GM21367 (cell line): ENCODE results near the gene DENND1C.
"Not testable (repeated sequence)": the region's sequence is repeated elsewhere in the genome, so short reads cannot be mapped to it uniquely, and the experiment has no call there.

Source experiments
- ATAC-seq: cut with Tn5 transposase; IDR thresholded peaks from one replicate; pipeline ENCODE4 v1.9.1; 2021; ENCODE audit not compliant: unreplicated experiment

DENND1C gene

DNA sequence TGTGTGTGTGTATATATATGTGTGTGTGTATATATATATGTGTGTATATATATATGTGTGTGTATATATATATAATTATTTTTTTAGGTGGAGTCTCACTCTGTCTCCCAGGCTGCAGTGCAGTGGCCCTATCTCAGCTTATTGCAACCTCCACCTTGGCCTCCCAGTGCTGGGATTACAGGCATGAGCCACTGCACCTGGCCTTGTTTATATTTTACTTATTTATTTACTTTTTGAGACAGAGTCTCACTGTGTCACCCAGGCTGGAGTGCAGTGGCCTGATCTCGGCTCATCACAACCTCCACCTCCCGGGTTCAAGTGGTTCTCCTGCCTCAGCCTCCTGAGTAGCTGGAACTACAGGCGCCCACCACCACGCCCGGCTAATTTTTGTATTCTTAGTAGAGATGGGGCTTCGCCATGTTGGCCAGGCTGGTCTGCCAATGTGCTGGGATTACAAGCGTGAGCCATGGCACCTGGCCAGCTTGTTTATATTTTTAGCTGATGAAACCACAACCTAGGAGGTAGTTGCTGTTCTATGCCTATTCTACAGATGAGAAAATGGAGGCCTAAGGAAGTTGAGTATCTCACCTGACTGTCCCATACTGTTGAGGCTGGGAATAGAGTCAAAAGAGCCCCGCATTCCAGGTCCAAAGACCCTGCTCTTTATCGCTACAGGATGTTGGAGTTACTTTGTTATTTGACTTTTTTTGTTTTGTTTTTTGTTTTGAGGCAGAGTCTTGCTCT is 26.6 kb upstream of the DENND1C start:
- ATAC-seq, result not testable (repeated sequence)

DNA sequence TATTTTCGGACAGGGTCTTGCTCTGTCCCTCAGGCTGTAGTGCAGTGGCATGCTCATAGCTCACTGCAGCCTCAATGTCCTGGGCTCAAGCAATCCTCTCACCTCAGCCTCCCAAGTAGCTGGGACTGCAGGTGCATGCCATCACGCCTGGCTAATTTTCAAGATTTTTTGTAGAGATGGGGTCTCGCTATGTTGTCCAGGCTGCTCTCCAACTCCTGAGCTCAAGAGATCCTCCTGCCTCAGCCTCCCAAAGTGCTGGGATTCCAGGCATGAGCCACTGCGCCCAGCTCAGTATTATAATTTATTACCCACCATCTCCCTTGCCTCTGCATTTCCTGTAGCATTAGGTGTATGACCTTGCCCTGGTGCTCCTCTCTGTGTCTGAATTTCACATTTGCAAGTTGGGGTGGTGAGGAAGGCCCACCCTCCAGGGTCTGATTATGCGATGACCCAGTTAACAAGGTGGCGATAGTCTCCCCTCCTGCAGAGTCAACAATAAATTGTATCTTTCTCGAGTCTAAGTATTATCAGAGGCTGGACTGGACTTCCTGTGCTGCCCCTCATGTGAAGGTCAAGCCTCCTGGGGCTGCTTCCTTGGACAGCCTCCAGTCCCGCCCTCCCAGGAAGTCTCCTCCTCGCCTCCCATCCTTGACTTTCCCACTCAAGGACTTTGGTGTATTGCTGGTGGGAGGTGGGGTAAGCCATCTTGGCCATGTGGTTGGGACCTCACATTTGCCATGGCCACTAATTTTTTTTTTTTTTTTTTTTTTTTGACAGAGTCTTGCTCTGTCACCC is 22.0 kb upstream of the DENND1C start:
- no peak for ATAC-seq

DNA sequence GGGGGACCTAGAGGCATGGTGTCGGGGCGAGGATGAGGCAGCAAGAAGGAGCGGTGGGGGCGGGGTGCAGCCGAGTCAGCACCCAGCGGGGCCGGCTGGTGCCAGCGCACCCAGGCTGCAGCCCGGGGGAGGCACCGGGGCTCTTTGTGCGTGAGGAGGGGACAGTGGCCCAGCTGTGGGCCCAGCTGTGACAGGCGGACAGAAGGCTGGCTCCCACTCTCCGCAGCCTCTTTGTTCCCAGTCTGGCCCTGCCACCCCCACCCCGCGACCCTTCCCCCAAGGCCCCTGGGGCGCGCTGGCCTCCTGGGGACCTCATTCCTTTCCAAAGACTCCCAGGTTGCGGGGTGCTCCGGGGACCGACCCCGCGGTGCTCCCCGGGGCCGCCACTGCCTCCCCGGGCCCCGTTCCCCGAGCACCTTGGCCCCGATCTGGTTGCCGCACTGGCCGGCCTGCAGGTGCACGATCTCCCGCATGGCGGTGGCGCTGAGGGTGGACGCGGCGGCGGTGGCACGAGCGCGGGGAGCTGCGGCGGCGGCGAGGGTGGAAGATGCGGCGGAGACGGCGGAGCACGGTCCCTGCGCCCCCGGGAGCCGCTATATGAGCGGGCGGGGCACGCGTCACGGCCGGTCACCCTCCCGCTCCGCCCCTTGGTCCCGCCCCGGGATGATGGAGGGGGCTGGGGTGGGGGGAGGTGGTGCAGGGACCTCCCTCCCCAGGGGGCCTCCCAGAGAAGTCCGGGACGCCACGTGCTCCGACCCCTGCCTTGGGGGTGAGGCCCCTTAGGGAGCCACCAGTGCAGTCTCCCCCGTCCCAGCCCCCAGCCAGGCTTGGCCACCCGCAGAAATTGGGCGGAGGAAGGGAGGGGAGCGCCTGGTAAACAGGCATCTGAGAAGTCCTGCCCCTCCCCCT is 20.4 kb upstream of the DENND1C start, which contains the start of gene TUBB4A:
TSS of gene TUBB4A (minus strand) at position 570 of the 909 bp plus-strand sequence. CDS start at position 473, 97 bp downstream.
- no peak for ATAC-seq

DNA sequence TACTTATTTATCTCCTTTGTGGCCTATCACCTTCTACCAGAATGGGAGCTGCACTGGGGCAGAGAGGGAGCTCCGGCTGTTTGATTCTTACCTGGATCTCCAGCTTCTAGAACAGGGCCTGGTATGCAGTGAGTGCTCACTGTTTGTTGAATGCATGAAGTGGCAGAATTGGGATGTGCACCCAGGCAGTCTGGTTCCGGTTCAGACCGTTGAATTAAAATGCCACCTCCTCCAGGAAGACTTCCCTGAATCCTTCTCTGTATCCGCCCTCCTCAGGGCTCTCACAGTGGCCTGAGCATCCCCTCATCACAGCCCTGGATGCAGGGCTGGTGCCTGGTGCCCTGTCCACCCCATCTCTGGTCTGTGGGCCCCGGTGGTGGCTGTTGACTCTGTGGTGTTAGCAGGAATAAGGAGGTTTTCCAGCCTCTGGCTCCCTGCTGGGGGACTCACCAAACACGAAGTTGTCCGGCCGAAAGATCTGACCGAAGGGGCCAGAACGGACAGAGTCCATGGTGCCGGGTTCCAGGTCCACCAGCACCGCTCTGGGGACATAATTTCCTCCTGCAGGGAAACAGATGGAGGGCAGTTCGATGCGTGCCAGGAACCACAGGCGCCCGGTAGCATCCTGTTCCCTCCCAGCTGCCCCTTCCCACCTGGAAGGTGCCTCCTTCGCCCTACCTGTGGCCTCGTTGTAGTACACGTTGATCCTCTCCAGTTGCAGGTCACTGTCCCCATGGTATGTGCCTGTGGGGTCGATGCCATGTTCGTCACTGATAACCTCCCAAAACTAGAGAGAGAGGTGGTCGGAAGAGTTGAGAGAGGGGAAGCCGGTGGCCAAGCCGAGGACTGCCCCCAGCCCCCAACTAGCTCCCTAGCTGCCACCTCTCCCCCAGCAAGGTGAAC is 19.5 kb upstream of the DENND1C start:
- ATAC-seq, result no peak

DNA sequence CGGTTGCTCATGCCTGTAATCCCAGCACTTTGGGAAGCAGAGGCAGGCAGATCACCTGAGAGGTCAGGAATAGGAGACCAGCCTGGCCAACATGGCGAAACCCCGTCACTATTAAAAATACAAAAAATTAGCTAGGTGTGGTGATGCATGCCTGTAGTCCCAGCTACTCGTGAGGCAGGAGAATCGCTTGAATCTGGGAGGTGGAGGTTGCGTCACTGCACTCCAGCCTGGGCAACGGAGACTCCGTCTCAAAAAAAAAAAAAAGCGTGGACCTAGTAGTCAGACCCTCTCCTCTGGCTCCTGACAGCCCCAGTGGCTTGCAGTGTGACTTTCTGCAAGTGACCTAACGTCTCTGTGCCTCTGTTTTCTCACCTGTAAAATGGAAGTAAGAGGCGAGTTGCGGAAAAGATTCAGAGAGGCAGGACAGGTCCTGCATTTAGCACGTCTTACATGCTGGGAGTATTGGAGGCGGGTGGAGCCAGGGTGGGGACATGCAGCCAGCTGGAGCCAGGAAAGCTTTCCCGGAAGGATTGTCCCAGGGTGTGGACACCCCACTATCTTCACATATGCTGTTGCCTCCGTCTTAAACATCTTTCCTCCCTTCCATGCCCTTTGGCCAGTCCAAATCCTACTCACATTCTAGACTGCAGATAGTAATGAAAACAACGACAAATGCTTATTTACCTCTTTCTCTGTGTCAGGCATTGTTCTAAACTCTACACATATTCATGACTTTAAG is 17.6 kb upstream of the DENND1C start:
- no peak for ATAC-seq

DNA sequence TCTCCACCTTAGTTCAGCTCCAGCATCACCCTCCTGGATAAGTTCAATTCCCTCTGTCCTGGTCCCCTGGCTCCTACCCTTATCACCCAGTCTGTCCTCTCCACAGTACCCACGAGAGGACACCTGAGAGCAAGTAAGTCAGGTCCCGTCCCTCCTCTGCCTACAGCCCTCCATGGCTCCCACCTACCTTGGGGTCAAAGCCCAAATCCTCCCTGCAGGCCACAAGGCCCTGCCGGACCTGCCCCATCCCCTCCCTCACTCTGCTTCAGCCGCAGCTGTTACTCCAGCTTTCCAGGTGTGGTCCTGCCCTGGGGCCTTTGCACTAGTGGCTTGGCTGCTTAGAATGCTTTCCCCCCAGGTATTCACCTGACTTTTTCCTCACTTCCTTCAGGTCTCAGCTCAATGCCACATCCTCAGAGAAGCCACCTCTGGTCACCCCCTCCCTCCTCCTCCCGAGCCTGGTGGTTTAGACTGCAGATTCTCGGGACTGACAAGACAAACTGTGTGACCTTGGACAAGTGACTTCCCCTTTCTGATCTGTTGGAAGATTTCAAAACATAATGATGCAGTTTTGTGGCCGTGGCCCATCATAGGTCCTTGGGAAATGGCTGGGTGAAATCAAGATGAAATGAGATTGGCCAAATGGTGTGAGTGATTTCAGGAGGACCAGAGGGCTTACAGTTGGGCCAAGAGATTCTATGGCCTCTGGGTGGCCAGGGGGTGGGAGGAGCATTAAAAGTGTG is 16.9 kb upstream of the DENND1C start:
- ATAC-seq, result no peak

DNA sequence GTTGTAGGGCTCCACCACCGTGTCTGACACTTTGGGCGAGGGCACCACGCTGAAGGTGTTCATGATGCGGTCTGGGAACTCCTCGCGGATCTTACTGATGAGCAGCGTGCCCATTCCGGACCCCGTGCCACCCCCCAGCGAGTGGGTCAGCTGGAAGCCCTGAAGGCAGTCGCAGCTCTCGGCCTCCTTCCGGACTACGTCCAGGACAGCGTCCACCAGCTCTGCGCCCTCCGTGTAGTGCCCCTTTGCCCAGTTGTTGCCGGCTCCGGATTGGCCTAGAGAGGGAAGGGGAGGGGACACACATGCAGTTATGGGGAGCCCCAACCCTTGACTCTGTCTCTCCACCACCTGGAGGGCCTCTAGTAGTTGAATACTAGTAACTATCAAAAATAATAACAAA is 14.4 kb upstream of the DENND1C start:
- ATAC-seq, result no peak

DNA sequence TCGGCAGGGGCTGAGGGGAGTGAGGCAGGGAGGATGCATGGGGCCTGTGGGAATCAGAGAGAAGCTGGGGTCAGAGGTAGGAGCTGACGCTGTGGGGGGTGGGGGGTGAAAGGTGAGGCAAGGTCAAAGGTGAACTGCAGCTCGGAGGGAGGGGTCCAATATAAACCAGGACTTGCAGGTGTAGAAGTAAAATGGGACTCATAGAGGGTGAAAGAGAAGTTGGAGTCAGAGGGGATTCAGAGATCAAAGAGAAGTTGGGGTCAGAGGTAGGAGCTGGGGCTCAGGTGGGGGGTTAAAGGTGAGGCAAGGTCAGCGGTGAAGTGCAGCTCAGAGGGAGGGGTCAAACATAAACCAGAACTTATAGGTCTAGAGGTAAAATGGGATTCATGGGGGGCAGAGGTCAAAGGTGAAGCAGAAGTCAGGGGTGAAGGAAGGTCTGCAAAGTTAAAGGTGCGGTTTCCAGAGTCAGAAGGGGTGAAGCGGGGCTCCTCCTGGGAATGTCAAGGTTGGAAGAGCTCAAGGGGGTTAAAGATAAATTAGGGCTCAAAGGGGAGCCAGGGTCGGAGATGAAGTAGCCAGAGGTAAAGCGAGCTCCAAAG is 12.9 kb upstream of the DENND1C start:
- no peak for ATAC-seq

DNA sequence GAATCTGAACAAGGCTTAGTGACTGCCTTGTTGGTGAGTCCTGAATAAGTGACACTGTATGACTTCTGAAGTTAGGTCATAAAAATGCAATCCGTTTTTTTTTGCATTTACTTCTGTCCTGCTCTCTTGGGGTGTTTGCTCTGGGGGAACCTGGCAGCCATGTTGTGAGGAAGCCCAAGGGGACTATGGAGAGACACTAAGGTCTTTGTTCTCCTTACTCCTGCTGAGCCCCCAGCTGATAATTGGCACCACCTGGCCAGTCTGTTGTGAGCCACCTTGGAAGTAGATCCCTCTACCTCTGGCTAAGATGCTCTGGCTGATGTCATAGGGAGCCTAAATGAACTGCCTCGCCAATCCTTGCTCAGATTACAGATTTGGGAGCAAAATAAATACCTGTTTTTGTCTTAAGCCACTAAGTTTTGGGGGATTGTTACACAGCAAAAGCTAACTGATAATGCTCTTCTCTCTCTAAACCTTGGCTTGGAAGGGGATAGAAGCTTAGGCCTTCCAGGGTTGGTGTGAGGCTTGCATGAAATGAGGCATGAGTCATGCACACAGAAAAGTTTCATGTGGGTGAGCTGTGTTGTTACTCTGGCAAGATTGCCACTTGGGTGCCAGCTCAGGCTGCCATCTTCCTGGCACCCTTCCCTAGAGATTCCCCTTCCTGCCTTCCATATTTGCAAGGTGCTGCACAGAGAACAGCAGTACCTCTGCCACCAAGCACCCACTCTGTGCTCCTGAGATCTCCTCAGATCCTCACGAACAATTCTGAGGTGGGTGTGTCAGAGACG is 10.4 kb upstream of the DENND1C start:
- ATAC-seq, result no peak

DNA sequence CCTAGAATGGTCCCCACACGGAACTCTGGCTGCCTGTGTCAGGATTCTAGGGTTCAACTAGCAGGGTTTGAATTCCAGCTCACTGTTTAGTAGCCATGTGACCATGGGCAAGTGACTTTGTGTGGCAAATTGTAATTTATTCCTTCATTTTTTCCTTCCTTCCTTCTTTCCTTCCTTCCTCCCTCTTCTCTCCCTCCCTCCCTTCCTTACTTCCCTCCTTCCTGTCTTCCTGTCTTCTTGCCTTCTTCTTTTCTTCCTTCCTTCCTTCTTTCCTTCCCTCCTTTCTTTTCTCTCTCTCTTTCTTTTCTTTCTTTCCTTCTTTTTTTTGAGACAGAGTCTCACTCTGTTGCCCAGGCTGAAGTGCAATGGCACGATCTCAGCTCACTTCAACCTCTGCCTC is 8.5 kb upstream of the DENND1C start:
- no peak for ATAC-seq

DNA sequence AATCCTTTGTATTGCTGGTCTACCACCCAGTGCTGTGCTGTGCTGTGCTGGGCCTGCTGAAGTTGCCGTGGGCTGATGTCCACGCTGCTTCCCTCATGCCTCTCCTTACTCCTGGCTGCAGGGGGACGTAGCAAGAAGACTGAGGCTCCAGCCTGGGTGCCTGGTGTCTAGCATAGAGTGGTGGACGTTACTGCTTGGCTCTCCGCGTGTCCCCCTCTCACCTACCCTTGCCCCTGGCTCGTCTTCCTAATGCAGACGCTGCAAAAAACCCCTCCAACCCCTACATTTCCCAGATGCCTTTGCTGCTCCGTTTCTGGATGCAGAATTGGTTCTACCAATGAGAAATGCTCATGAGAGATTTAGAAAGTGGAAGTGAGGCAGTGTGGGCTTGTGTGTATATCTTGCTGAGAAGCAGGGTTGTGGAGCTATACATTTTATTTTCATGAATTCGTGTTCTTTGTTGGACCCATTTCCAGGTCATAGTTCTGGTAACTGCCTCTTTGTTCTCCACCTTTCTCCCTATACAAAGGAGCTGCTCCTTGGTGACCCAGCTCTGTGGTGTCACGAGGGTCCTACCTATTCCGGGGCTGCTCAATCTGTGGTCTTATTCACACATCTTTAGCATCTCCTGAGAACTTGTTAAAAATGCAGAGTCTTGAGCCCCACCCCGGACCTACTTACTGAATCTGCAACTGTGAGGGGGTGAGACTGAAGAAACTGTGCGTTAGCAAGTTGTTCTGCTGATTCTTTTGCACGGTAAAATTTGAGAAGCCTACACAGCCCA is 7.9 kb upstream of the DENND1C start:
- ATAC-seq, result no peak

DNA sequence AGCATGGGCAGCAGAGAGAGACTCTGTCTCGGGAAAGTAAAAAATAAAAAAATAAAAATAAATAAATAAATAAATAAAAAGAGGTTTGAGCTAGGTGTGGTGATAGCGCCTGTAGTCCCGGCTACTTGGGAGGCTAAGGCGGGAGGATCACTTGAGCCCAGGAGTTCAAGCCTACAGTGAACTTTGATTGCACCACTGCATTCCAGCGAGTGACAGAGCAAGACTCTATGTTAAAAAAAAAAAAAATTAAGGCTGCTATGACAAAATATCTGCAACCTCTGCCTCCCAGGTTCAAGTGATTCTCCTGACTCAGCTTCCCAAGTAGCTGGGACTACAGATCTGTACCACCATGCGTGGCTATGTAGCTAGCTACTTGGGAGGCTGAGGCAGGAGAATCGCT is 3.2 kb upstream of the DENND1C start:
- ATAC-seq, result no peak

DNA sequence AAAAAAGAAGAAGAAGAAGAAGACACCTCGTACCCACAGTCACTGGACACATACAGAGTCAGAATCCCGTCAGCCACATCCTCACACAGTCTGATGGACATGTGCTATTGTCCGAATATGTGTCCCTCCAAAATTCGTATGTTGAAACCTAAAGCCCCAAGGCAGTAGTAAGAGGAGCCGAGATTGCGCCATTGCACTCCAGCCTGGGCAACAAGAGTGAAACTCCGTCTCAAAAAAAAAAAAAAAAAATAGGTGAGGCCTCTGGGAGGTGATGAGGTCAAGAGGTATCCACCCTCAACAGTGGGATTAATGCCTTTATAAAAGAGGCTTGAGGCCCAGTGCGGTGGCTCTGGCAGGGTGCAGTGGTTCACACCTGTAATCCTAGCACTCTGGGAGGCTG is 2.6 kb upstream of the DENND1C start:
- ATAC-seq, result no peak

DNA sequence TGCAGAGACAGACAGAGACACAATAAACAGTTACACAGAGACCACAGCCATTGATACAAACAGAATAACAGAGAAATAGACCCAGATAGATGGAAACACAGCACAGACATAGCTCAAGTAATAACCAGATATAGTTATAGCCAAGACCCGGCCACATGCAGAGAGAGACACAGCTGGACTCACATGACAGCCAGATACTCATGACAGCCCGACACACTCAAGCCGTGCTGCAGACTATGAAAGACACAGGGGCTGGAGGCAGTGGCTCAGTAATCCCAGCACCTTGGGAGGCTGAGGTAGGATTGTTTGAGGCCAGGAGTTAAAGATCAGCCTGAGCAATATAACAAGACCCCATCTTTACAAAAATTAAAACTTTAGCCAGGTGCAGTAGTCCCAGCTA is 1.6 kb upstream of the DENND1C start:
- no peak for ATAC-seq

DNA sequence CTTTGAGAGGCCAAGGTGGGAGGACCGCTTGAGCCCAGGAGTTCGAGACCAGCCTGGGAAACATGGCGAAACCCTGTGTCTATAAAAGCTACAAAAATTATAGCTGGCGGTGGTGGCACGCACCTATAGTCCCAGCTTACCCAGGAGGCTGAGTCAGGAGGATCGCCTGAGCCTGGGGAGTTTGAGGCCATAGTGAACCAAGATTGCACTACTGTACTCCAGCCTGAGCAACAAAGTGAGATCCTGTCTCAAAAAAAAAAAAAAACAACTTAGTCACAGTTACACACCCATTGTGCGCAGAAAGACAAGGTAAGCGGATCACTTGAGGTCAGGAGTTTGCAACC is 728 bp upstream of the DENND1C start:
- ATAC-seq, result no peak

DNA sequence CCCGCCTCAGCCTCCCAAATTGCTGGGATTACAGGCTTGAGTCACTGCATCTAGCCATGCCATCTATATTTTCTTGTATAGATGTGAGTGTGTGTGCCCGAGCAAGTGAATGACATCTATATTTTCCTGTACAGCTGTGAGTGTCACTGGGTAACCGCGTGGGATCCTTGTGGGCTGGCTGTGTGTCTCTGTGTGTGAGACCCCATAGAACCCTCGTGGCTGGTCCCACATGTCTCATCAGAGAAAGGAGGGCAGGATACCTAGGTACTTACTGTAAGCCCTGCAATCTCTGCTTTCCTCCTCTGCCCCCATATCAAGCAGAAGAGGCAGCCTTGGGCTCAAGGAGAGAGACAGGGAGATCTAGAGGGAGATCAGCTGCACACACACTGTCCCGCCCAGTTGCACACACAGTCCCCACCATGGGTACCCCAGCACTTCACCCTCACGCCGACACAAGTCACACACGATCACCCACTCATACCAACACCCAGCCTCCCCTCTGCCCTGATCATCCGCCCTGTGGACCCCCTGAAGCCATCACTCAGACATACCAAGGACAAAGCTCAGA is 655 bp downstream of the DENND1C start:
- no peak for ATAC-seq
